BJ (cell line): ENCODE data around the gene LY6G6C. TPM values are rescaled to one million over a fixed set of nuclear protein-coding genes. Genes with fewer than 3 reads are reported as not detected.

Experiments
- CTCF ChIA-PET: fragments of 350-600 bp; formaldehyde crosslinking; extraction: SDS; loops from one replicate; lab custom pipeline; 2021; ENCODE audit warnings: antibody characterized with exemption, inconsistent platforms; lab: Yijun Ruan, JAX
- POLR2A ChIA-PET: fragments of 300-600 bp; sonication (Branson Sonifier 250); formaldehyde crosslinking; extraction: SDS; loops from one replicate; lab custom pipeline; 2021; ENCODE audit warnings: antibody characterized with exemption; lab: Charles Lee
- DNase-seq: peaks from one replicate; pipeline ENCODE4 v3.0.0-alpha.2; 2011; ENCODE audit warnings: low read depth
- H3K27me3 ChIP-seq: 2 replicates; pipeline ENCODE4 v1.6.0; 2011; ENCODE audit warnings: low read length; ENCODE audit not compliant: control insufficient read depth, insufficient read depth
- H3K36me3 ChIP-seq: 2 replicates; pipeline ENCODE4 v1.5.1; 2011; ENCODE audit warnings: low read length; ENCODE audit not compliant: control insufficient read depth, insufficient read depth
- H3K4me3 ChIP-seq: 2 replicates; pipeline ENCODE4 v1.5.1; 2011; ENCODE audit warnings: low read depth, mild to moderate bottlenecking, control low read depth, low read length
- CTCF ChIP-seq: IDR thresholded peaks from 2 replicates; pipeline ENCODE4 v1.5.1; 2011; ENCODE audit warnings: low read depth, mild to moderate bottlenecking, control low read depth, inconsistent platforms, low read length, moderate library complexity; ENCODE audit not compliant: insufficient read depth
- polyA plus RNA-seq: library from polyadenylated mRNA; depleted of rRNA; stranded (reverse); fragments of >200 nt; gene quantifications from 2 replicates; pipeline ENCODE4 v1.2.3, GENCODE V29; 2011

The LY6G6C gene
- polyA plus RNA-seq, 1 experiment: not detected

GRCh38 chr6:31680226-31681134 lies 41.1 kb downstream of the LY6G6C start, which contains the start of gene LY6G5C:
TSS of gene LY6G5C (minus strand) at chr6:31681067. CDS start at chr6:31680373, 694 bp downstream.
- CTCF ChIA-PET: interaction anchor here (0.6 to 3.2 kb wide), 18 partner anchors 9 to 605 kb away, joined by 3 to 15 read pairs (median 4); partner anchors contain the start of genes ABHD16A, CLIC1 and LSM2

GRCh38 chr6:31677955-31678354 lies 43.6 kb downstream of the LY6G6C start:
- no peak for TF ChIP-seq CTCF
- CTCF ChIA-PET: no interaction called here

More at GRCh38 chr6:31680226-31681134, 41.1 kb downstream of the LY6G6C start, which contains the start of gene LY6G5C:
- H3K36me3 ChIP-seq: peaks cover 2% of the 10 kb centered on the region; the same call in 1 of the 2 replicates
- TF ChIP-seq CTCF: peak; percentile 75
- peak; percentile 67 for DNase-seq
- H3K27me3 ChIP-seq: no peaks in the 10 kb centered on the region
- peak within 1 kb of the TSS; percentile 39 for H3K4me3 ChIP-seq
- POLR2A ChIA-PET: interaction anchor here (0.6 kb wide), 1 partner anchor 161 kb away, joined by 3 read pairs; no protein-coding TSS in a partner anchor

GRCh38 chr6:31676904-31677303 lies 44.6 kb downstream of the LY6G6C start:
- POLR2A ChIA-PET: no interaction called here

More at GRCh38 chr6:31677955-31678354, 43.6 kb downstream of the LY6G6C start:
- POLR2A ChIA-PET: no interaction called here
- H3K36me3 ChIP-seq: peaks cover 3% of the 10 kb centered on the region; the same call in 1 of the 2 replicates
- H3K4me3 ChIP-seq: no peak overlapping the region
- DNase-seq: no peak
- H3K27me3 ChIP-seq: no peaks in the 10 kb centered on the region

GRCh38 chr6:31676322-31676903 lies 45.1 kb downstream of the LY6G6C start:
- Histone ChIP-seq H3K36me3 (peaks cover 9% of the 10 kb centered on the region; the same call in 1 of the 2 replicates), H3K27me3 (no peaks in the 10 kb centered on the region), H3K4me3 (no peak overlapping the region)
- no peak for DNase-seq
- ChIA-PET CTCF (interaction anchor here (1.0 kb wide), 1 partner anchor 276 kb away, joined by 3 read pairs; no protein-coding TSS in a partner anchor), POLR2A (no interaction called here)
- no peak for TF ChIP-seq CTCF

More at GRCh38 chr6:31676904-31677303, 44.6 kb downstream of the LY6G6C start:
- peaks cover 6% of the 10 kb centered on the region; the same call in 1 of the 2 replicates for H3K36me3 ChIP-seq
- TF ChIP-seq CTCF: no peak
- H3K27me3 ChIP-seq: no peaks in the 10 kb centered on the region
- H3K4me3 ChIP-seq: no peak overlapping the region
- DNase-seq: no peak
- CTCF ChIA-PET: interaction anchor here (1.0 kb wide), 1 partner anchor 276 kb away, joined by 3 read pairs; no protein-coding TSS in a partner anchor
